NOMO-1 treated with dmso at 0.1 percent for 144 hours (cell line): ENCODE results near the gene ABCC12.
"Not testable (repeated sequence)": the region's sequence is repeated elsewhere in the genome, so short reads cannot be mapped to it uniquely, and the experiment has no call there.

Source experiments
- DNase-seq: peaks from one replicate; lab custom pipeline; 2025; ENCODE audit not compliant: unreplicated experiment; lab: John Stamatoyannopoulos, UW

Gene ABCC12

GRCh38 chr16:48166617-48167016, 10.8 kb upstream of the ABCC12 start:
- not testable (repeated sequence) for DNase-seq

- no peak for DNase-seq
Observed at GRCh38 chr16:48165961-48166578, 10.3 kb upstream of the ABCC12 start.

- DNase-seq = peak; percentile 6
Observed at GRCh38 chr16:48164907-48165715, 9.3 kb upstream of the ABCC12 start.

- no peak for DNase-seq
Observed at GRCh38 chr16:48162839-48163410, 7.1 kb upstream of the ABCC12 start.

- no peak for DNase-seq
Observed at GRCh38 chr16:48161906-48162305, 6.1 kb upstream of the ABCC12 start.

- no peak for DNase-seq
Observed at GRCh38 chr16:48160575-48160974, 4.8 kb upstream of the ABCC12 start.

GRCh38 chr16:48158296-48158695, 2.5 kb upstream of the ABCC12 start:
- DNase-seq = peak; percentile 3

GRCh38 chr16:48157794-48158193, 2.0 kb upstream of the ABCC12 start:
- no peak for DNase-seq

GRCh38 chr16:48157302-48157701, 1.5 kb upstream of the ABCC12 start:
- no peak for DNase-seq

- peak; percentile 59 for DNase-seq
Observed at GRCh38 chr16:48156790-48157209, 1.0 kb upstream of the ABCC12 start.

- DNase-seq = no peak
Observed at GRCh38 chr16:48153774-48154173, 2.0 kb downstream of the ABCC12 start.

- no peak for DNase-seq
Observed at GRCh38 chr16:48152226-48152625, 3.6 kb downstream of the ABCC12 start.

GRCh38 chr16:48150707-48151106, 5.1 kb downstream of the ABCC12 start:
- DNase-seq = no peak

GRCh38 chr16:48146710-48147109, 9.1 kb downstream of the ABCC12 start:
- no peak for DNase-seq

- DNase-seq = no peak
Observed at GRCh38 chr16:48146131-48146530, 9.7 kb downstream of the ABCC12 start.

- no peak for DNase-seq
Observed at GRCh38 chr16:48143812-48144368, 11.9 kb downstream of the ABCC12 start.

GRCh38 chr16:48140821-48141220, 15.0 kb downstream of the ABCC12 start:
- no peak for DNase-seq

GRCh38 chr16:48139517-48139916, 16.3 kb downstream of the ABCC12 start:
- no peak for DNase-seq

- no peak for DNase-seq
Observed at GRCh38 chr16:48138543-48138942, 17.2 kb downstream of the ABCC12 start.

GRCh38 chr16:48137822-48138221, 18.0 kb downstream of the ABCC12 start:
- DNase-seq = no peak

GRCh38 chr16:48136547-48137360, 19.0 kb downstream of the ABCC12 start:
- no peak for DNase-seq
